Fibroblast of skin of right biceps (primary cell): ENCODE measurements around the gene ZNF341.

Source experiments
- DNase-seq: peaks from one replicate; pipeline ENCODE4 v3.0.0-alpha.2; 2013

Gene ZNF341

GRCh38 chr20:33803921-33804337 is 72.1 kb downstream of the ZNF341 start:
- DNase-seq, result peak; percentile 81

GRCh38 chr20:33808388-33808787 is 76.6 kb downstream of the ZNF341 start:
- DNase-seq, result no peak

- no peak for DNase-seq
Measured at GRCh38 chr20:33810259-33810658, 78.5 kb downstream of the ZNF341 start.

GRCh38 chr20:33810885-33811775 is 79.3 kb downstream of the ZNF341 start, which contains the start of gene CHMP4B:
Gene CHMP4B, plus strand, starts transcription at chr20:33811348. Its CDS starts 121 bp downstream, at chr20:33811469.
- DNase-seq, result peak; percentile 99

GRCh38 chr20:33811776-33812151 is 80.0 kb downstream of the ZNF341 start:
- DNase-seq, result no peak

- DNase-seq, result peak; percentile 73
Measured at GRCh38 chr20:33812152-33812849, 80.5 kb downstream of the ZNF341 start.

- DNase-seq, result no peak
Measured at GRCh38 chr20:33812908-33813462, 81.2 kb downstream of the ZNF341 start.

- no peak for DNase-seq
Measured at GRCh38 chr20:33814238-33814712, 82.5 kb downstream of the ZNF341 start.

- no peak for DNase-seq
Measured at GRCh38 chr20:33815671-33816070, 83.9 kb downstream of the ZNF341 start.

- DNase-seq, result no peak
Measured at GRCh38 chr20:33816191-33816590, 84.4 kb downstream of the ZNF341 start.

- no peak for DNase-seq
Measured at GRCh38 chr20:33817411-33817810, 85.6 kb downstream of the ZNF341 start.

GRCh38 chr20:33819456-33819855 is 87.7 kb downstream of the ZNF341 start:
- no peak for DNase-seq

GRCh38 chr20:33820362-33820761 is 88.6 kb downstream of the ZNF341 start:
- no peak for DNase-seq

GRCh38 chr20:33821270-33821836 is 89.6 kb downstream of the ZNF341 start:
- no peak for DNase-seq

- no peak for DNase-seq
Measured at GRCh38 chr20:33822423-33822822, 90.6 kb downstream of the ZNF341 start.

GRCh38 chr20:33822991-33823390 is 91.2 kb downstream of the ZNF341 start:
- DNase-seq, result no peak

- DNase-seq, result no peak
Measured at GRCh38 chr20:33824852-33825251, 93.1 kb downstream of the ZNF341 start.

GRCh38 chr20:33825340-33826269 is 93.8 kb downstream of the ZNF341 start:
- DNase-seq, result no peak

GRCh38 chr20:33826270-33826897 is 94.6 kb downstream of the ZNF341 start:
- DNase-seq, result no peak

- DNase-seq, result no peak
Measured at GRCh38 chr20:33827109-33827508, 95.3 kb downstream of the ZNF341 start.

GRCh38 chr20:33827634-33828325 is 96.0 kb downstream of the ZNF341 start:
- no peak for DNase-seq
